Small intestine (tissue), 16 donors: ENCODE data around the gene VPS39. TPM values are rescaled to one million over a fixed set of nuclear protein-coding genes. Genes with fewer than 3 reads are reported as not detected.

Experiments used
- DNase-seq, 2 donors: peaks; one replicate each; pipeline versions ENCODE4 v3.0.0 to v3.0.0-alpha.2; 2013
- FAIRE-seq: peaks from 2 replicates; lab custom pipeline; 2012; peaks lifted over from hg19 to GRCh38; lab: Jason Lieb, UNC
- H3K27ac ChIP-seq, 3 donors: one replicate each; pipeline ENCODE4 v1.5.1; 2013; ENCODE audit warnings: low read length in 2 of 3, mild to moderate bottlenecking in 2 of 3, control low read depth in 1 of 3, inconsistent platforms in 1 of 3, low read depth in 1 of 3, moderate library complexity in 1 of 3
- H3K27me3 ChIP-seq, 3 donors: one replicate each; pipeline ENCODE4 v1.6.1; 2013; ENCODE audit warnings: low read length in 3 of 3, inconsistent platforms in 1 of 3; ENCODE audit not compliant: control insufficient read depth in 3 of 3, insufficient read depth in 3 of 3
- H3K36me3 ChIP-seq, 3 donors: one replicate each; pipeline ENCODE4 v1.6.1; 2013; ENCODE audit warnings: low read length in 3 of 3, inconsistent platforms in 1 of 3, low read depth in 1 of 3, mild to moderate bottlenecking in 1 of 3, moderate library complexity in 1 of 3; ENCODE audit not compliant: control insufficient read depth in 3 of 3, insufficient read depth in 2 of 3
- H3K4me1 ChIP-seq, 3 donors: one replicate each; pipeline ENCODE4 v1.6.1; 2013; ENCODE audit warnings: low read length in 2 of 3, inconsistent platforms in 1 of 3, low read depth in 1 of 3, mild to moderate bottlenecking in 1 of 3, moderate library complexity in 1 of 3; ENCODE audit not compliant: control insufficient read depth in 3 of 3, insufficient read depth in 2 of 3
- H3K4me3 ChIP-seq, 3 donors: one replicate each; pipeline ENCODE4 v1.5.1; 2013; ENCODE audit warnings: low read length in 3 of 3, control low read depth in 1 of 3, inconsistent platforms in 1 of 3, low read depth in 1 of 3, mild to moderate bottlenecking in 1 of 3, moderate library complexity in 1 of 3
- H3K9me3 ChIP-seq, 2 donors: one replicate each; pipeline ENCODE4 v1.6.1; 2013; ENCODE audit warnings: low read depth in 1 of 2, low read length in 1 of 2; ENCODE audit not compliant: control insufficient read depth in 2 of 2, insufficient read depth in 1 of 2
- WGBS, 3 donors: extraction: QIAGEN DNeasy Blood & Tissue Kit; methylation state at CpG; one replicate each; pipeline ENCODE4 v1.1.7; 2013; 5-methylcytosine and 5-hydroxymethylcytosine counted together
- long read RNA-seq, 10 donors: transcript quantifications; one replicate each; lab custom pipeline, GENCODE V29; 2026
- polyA plus RNA-seq, 4 donors: library from polyadenylated mRNA; stranded (reverse) in 3 of 4; unstranded in 1 of 4; fragments of 200-250 nt in 3 of 4; fragments of 120-200 nt in 1 of 4; gene quantifications; one replicate each; pipeline versions ENCODE4 v1.2.1 to v1.2.3, GENCODE V29; 2013
- donor health status: healthy with polysubstance abuse.
- donor health status: control.
- donor health status: control.
- donor health status: Bipolar disorder and iron deficiency.
- donor health status: healthy.

The VPS39 gene, protein sequence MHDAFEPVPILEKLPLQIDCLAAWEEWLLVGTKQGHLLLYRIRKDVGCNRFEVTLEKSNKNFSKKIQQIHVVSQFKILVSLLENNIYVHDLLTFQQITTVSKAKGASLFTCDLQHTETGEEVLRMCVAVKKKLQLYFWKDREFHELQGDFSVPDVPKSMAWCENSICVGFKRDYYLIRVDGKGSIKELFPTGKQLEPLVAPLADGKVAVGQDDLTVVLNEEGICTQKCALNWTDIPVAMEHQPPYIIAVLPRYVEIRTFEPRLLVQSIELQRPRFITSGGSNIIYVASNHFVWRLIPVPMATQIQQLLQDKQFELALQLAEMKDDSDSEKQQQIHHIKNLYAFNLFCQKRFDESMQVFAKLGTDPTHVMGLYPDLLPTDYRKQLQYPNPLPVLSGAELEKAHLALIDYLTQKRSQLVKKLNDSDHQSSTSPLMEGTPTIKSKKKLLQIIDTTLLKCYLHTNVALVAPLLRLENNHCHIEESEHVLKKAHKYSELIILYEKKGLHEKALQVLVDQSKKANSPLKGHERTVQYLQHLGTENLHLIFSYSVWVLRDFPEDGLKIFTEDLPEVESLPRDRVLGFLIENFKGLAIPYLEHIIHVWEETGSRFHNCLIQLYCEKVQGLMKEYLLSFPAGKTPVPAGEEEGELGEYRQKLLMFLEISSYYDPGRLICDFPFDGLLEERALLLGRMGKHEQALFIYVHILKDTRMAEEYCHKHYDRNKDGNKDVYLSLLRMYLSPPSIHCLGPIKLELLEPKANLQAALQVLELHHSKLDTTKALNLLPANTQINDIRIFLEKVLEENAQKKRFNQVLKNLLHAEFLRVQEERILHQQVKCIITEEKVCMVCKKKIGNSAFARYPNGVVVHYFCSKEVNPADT
- 10 to 100 TPM; 28.2 to 58.3 (median 41.4) TPM for polyA plus RNA-seq
- long read RNA-seq, donor 1 = 0 reads
- long read RNA-seq, donor 2, full-length matches to known transcripts = 11 of 11 reads
- long read RNA-seq, donor 2, partial matches to known transcripts = 0 of 11 reads
- long read RNA-seq, donor 2, other reads (novel, unspliced or antisense) = 0 of 11 reads
- long read RNA-seq, donor 3, transcript VPS39-214 (1 exons, 2,835 nt) = major isoform, 41 of 47 reads
- long read RNA-seq, donor 3, transcript VPS39-210 (3 exons, 593 nt) = minor isoform, 6 of 47 reads
- long read RNA-seq, donor 3, partial matches to known transcripts = 0 of 47 reads
- long read RNA-seq, donor 3, other reads (novel, unspliced or antisense) = 0 of 47 reads
- long read RNA-seq, donor 4 = 0 reads
- long read RNA-seq, donor 5, full-length matches to known transcripts = 10 of 10 reads
- long read RNA-seq, donor 5, partial matches to known transcripts = 0 of 10 reads
- long read RNA-seq, donor 5, other reads (novel, unspliced or antisense) = 0 of 10 reads
- long read RNA-seq, donor 6, full-length matches to known transcripts = 23 of 23 reads
- long read RNA-seq, donor 6, partial matches to known transcripts = 0 of 23 reads
- long read RNA-seq, donor 6, other reads (novel, unspliced or antisense) = 0 of 23 reads
- long read RNA-seq, donor 7, full-length matches to known transcripts = 25 of 25 reads
- long read RNA-seq, donor 7, partial matches to known transcripts = 0 of 25 reads
- long read RNA-seq, donor 7, other reads (novel, unspliced or antisense) = 0 of 25 reads
- long read RNA-seq, donor 8, full-length matches to known transcripts = 6 of 6 reads
- long read RNA-seq, donor 8, partial matches to known transcripts = 0 of 6 reads
- long read RNA-seq, donor 8, other reads (novel, unspliced or antisense) = 0 of 6 reads
- long read RNA-seq, donor 9, transcript VPS39-214 (1 exons, 2,835 nt) = major isoform, 5 of 6 reads
- long read RNA-seq, donor 9, partial matches to known transcripts = 0 of 6 reads
- long read RNA-seq, donor 9, other reads (novel, unspliced or antisense) = 0 of 6 reads
- long read RNA-seq, donor 10, full-length matches to known transcripts = 27 of 32 reads
- long read RNA-seq, donor 10, partial matches to known transcripts = 5 of 32 reads
- long read RNA-seq, donor 10, other reads (novel, unspliced or antisense) = 0 of 32 reads

DNA sequence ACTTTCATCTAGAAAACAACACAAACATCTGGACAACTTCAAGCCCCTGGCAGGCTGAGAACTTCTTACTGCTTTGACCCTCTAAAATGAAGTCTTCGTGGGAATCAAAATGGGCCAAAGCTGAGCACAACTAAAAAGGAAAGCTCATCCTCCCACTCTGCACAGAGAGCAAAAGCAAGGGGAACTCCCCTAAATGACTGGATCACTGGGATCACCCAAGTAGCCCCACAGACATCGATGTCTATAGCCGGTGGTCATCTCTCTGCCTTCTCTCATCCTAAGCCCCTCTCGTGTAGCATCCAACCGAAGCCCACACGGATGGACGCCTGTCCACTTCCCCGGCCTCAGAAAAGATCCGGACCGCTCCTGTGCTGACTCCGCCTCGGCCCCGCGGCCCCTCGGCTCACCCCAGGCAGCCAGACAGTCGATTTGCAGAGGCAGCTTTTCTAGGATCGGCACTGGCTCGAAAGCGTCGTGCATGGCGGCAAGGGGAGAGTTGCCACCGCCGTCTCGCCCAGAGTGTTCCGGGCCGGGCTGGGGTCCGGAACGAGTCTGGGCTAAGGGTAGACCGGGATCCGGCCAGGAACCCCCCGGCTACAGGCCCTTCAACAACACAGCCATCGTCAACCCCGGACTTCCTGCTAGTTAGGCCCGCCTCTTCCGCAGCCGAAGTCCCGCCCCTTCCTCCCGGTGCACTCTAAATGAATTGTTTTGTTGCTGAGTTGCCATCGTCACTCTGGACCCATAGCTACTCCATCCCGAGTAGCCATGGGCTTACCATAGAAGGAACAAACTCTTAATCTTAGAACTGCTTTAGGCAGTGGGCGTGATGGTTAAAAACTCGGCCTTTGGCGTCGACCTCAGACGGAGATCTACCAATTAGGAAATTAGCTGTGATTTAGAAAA, at the start of gene VPS39:
Gene VPS39, minus strand, starts transcription at position 631 of the 906 bp plus-strand sequence. Its CDS starts 151 bp downstream, at position 480.
- 1 to 2% (median 1%) methylated on average over 43 to 45 of the region's 45 CpGs for WGBS, 3 donors
- Histone ChIP-seq H3K9me3 (no peaks in the 10 kb centered on the region), H3K27me3 (no peaks in the 10 kb centered on the region), H3K27ac (peak within 1 kb of the TSS; percentile 59 to 93 (median 75)), H3K4me1 (peaks cover 0 to 9% (median 7%) of the 10 kb centered on the region in 3 donors), H3K36me3 (peaks cover 3 to 7% (median 5%) of the 10 kb centered on the region in 3 donors), H3K4me3 (peak within 1 kb of the TSS; percentile 91 to 99 (median 98))
- DNase-seq (peak; percentile 82 to 94), FAIRE-seq (no peak)

DNA sequence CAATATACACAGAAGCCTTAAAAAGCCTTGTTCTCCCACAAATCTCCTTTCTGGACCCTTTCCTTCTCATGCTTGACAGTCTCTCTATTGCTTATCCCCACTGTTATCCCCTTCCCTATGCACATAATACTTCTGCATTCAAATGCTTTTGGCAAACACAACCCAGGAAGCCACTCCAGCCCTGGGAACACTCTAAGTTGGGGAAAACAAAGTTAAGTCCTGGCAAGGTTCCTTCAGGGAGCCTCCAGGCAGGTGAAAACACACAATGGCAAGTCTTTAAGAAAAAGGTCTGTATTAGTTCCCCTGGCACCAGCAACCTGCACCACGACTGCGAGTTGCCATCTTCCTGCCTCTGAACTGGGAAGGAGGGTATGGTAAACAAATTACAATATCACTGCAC, 45.2 kb upstream of the VPS39 start:
- 95 to 100% (median 95%) methylated on average over 2 of the region's 2 CpGs for WGBS, 3 donors
- H3K27me3 ChIP-seq = no peaks in the 10 kb centered on the region
- DNase-seq (no peak), FAIRE-seq (no peak)
- peaks cover 6 to 35% (median 15%) of the 10 kb centered on the region in 3 donors for H3K36me3 ChIP-seq
- no peak overlapping the region for H3K27ac ChIP-seq
- no peaks in the 10 kb centered on the region for H3K4me1 ChIP-seq
- peaks cover 0 to 33% of the 10 kb centered on the region in 2 donors for H3K9me3 ChIP-seq
- no peak overlapping the region for H3K4me3 ChIP-seq

GRCh38 chr15:42240823-42241222, 32.7 kb upstream of the VPS39 start:
- Histone ChIP-seq H3K27ac (no peak overlapping the region), H3K36me3 (peaks cover 3 to 25% (median 17%) of the 10 kb centered on the region in 3 donors), H3K27me3 (no peaks in the 10 kb centered on the region), H3K4me3 (no peak overlapping the region), H3K9me3 (no peaks in the 10 kb centered on the region), H3K4me1 (no peaks in the 10 kb centered on the region)
- WGBS, 3 donors = 95 to 97% (median 96%) methylated on average over 1 of the region's 1 CpG
- DNase-seq = no peak
- no peak for FAIRE-seq

- no peak overlapping the region for H3K27ac ChIP-seq
- H3K4me1 ChIP-seq = no peaks in the 10 kb centered on the region
- no peak overlapping the region for H3K4me3 ChIP-seq
- peaks cover 5 to 29% (median 23%) of the 10 kb centered on the region in 3 donors for H3K36me3 ChIP-seq
- H3K27me3 ChIP-seq = no peaks in the 10 kb centered on the region
- no peaks in the 10 kb centered on the region for H3K9me3 ChIP-seq
- FAIRE-seq (no peak), DNase-seq (no peak)
Measured at GRCh38 chr15:42239528-42240182, 31.6 kb upstream of the VPS39 start.

DNA sequence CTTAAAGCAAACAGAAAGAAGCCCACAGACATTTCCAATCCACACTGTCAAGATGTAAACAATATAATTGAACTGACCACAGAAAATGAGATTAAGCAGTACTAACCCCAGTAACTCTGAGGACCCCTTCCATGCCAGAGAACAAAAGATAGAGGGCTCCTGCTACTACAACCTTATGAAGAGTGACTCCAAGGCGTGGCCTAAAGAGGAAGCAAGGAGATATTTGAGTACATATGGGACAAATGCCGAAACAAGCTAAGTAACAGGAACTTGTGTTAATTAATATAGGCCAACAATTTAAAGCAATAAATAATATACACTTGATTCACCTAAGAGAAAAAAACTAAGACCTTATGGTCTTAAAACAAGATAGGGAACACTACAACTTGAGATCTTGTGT, 25.0 kb upstream of the VPS39 start:
- H3K27me3 ChIP-seq = no peaks in the 10 kb centered on the region
- peak in 1 of 2 donors; percentile 21 for DNase-seq
- FAIRE-seq = no peak
- no peaks in the 10 kb centered on the region for H3K9me3 ChIP-seq
- H3K4me1 ChIP-seq = peaks cover 0 to 15% (median 0%) of the 10 kb centered on the region in 3 donors
- H3K4me3 ChIP-seq = no peak overlapping the region
- peak overlapping the region in 1 of 3 donors; percentile 57 for H3K27ac ChIP-seq
- H3K36me3 ChIP-seq = peaks cover 7 to 28% (median 17%) of the 10 kb centered on the region in 3 donors
- WGBS, 3 donors = 77 to 86% (median 78%) methylated on average over 2 of the region's 2 CpGs

DNA sequence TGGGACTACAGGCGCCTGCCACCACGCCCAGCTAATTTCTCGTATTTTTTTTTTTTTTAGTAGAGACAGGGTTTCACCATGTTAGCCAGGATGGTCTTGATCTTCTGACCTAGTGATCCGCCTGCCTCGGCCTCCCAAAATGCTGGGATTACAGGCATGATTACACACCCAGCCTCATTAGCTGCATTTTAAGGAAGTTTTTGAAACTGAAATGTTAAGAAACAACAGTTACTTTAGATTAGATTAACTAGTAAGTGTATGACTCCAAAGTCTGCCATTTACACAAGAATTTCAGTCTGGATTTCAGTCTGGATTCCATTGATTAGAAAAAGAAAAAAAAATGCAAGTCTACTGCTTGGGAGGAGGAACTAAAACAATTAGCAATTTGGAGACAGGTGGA, 24.5 kb upstream of the VPS39 start:
- DNase-seq = peak in 1 of 2 donors; percentile 35
- Histone ChIP-seq H3K27me3 (no peaks in the 10 kb centered on the region), H3K9me3 (no peaks in the 10 kb centered on the region), H3K4me1 (peaks cover 0 to 20% (median 0%) of the 10 kb centered on the region in 3 donors), H3K27ac (peak overlapping the region in 1 of 3 donors; percentile 57), H3K4me3 (no peak overlapping the region), H3K36me3 (peaks cover 7 to 26% (median 15%) of the 10 kb centered on the region in 3 donors)
- no peak for FAIRE-seq
- 72 to 78% (median 76%) methylated on average over 5 of the region's 5 CpGs for WGBS, 3 donors
